Neuron (in vitro differentiated cells): ENCODE measurements around the gene NCOR1.
"Not testable (repeated sequence)": the region's sequence is repeated elsewhere in the genome, so short reads cannot be mapped to it uniquely, and the experiment has no call there.

ENCODE experiments used
- H2AFZ ChIP-seq: one replicate; pipeline ENCODE4 v1.6.1; 2013; ENCODE audit warnings: low read depth, mild to moderate bottlenecking, inconsistent platforms, low read length, moderate library complexity
- H3K27me3 ChIP-seq: one replicate; pipeline ENCODE4 v1.6.1; 2013; ENCODE audit warnings: low read length; ENCODE audit not compliant: insufficient read depth
- H3K36me3 ChIP-seq: one replicate; pipeline ENCODE4 v1.6.1; 2013; ENCODE audit warnings: low read length; ENCODE audit not compliant: insufficient read depth
- H3K4me1 ChIP-seq: one replicate; pipeline ENCODE4 v1.6.1; 2013; ENCODE audit warnings: low read length; ENCODE audit not compliant: insufficient read depth
- H3K4me3 ChIP-seq: 2 replicates; pipeline ENCODE4 v1.5.1; 2013; ENCODE audit warnings: mild to moderate bottlenecking, low read length, moderate library complexity
- H3K9me3 ChIP-seq: one replicate; pipeline ENCODE4 v1.6.1; 2013; ENCODE audit warnings: low read length

The NCOR1 gene

DNA sequence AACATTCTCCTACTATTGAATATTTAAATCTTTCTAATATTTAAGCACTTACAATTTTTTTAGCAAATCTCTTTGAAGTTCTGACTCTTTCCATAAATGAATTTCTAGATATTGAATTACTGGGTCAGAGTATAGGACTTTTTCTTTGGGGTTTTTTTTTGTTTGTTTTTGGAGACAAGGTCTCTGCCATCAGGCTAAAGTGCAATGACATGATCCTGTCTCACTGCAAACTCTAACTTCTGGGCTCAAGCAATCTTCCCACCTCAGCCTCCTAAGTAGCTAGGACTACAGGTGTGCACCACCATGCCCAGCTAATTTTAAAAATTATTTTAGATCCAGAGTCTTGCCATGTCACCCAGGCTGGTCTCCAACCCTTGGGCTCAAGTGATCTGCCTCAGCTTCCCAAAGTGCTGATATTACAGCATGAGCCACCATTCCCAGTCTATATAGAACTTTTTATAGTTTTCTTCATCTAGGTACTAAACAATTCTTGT lies 26.6 kb upstream of the NCOR1 start:
- no peaks in the 10 kb centered on the region for H3K4me1 ChIP-seq
- H2AFZ ChIP-seq = no peak overlapping the region
- H3K36me3 ChIP-seq = no peaks in the 10 kb centered on the region
- H3K9me3 ChIP-seq = no peaks in the 10 kb centered on the region
- no peaks in the 10 kb centered on the region for H3K27me3 ChIP-seq
- no peak overlapping the region for H3K4me3 ChIP-seq

DNA sequence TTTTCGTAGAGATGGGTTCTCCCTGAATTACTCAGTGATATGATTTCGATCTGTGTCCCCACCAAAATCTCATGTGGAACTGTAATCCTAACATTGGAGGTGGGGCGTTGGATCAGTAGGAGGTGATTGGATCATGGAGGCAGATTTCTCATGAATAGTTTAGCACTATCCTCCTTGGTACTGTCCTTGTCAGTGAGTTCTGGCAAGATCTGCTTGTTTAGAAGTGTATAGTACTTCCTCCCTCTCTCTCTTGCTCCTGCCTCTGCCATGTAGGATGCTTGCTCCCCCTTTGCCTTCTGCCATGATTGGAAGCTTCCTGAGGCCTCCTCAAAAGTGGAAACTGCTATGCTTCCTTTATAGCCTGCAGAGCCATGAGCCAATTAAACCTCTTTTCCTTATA lies 24.6 kb upstream of the NCOR1 start:
- no peaks in the 10 kb centered on the region for H3K27me3 ChIP-seq
- H3K4me3 ChIP-seq = no peak overlapping the region
- H2AFZ ChIP-seq = no peak overlapping the region
- no peaks in the 10 kb centered on the region for H3K9me3 ChIP-seq
- no peaks in the 10 kb centered on the region for H3K36me3 ChIP-seq
- no peaks in the 10 kb centered on the region for H3K4me1 ChIP-seq

DNA sequence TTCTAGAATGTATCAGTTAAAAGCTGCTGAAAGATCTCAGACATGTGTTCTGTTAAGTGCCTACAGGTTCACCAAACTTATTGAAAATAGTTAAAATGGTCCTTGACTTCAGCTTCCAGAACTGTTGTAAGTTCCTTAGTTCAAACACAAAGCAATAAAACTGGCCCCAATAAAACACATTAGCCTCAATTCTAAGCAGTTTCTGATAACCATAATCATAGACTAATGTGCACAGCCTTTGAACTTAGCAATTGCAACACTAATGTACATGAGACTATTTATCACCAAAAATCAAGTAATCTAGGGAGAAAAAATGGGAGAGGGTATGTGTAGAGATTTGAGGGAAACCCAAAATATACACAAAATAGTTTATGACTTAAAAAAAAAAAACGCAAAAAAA lies 17.1 kb upstream of the NCOR1 start:
- H2AFZ ChIP-seq = no peak overlapping the region
- no peaks in the 10 kb centered on the region for H3K27me3 ChIP-seq
- no peaks in the 10 kb centered on the region for H3K4me1 ChIP-seq
- H3K36me3 ChIP-seq = no peaks in the 10 kb centered on the region
- H3K9me3 ChIP-seq = no peaks in the 10 kb centered on the region
- no peak overlapping the region for H3K4me3 ChIP-seq

DNA sequence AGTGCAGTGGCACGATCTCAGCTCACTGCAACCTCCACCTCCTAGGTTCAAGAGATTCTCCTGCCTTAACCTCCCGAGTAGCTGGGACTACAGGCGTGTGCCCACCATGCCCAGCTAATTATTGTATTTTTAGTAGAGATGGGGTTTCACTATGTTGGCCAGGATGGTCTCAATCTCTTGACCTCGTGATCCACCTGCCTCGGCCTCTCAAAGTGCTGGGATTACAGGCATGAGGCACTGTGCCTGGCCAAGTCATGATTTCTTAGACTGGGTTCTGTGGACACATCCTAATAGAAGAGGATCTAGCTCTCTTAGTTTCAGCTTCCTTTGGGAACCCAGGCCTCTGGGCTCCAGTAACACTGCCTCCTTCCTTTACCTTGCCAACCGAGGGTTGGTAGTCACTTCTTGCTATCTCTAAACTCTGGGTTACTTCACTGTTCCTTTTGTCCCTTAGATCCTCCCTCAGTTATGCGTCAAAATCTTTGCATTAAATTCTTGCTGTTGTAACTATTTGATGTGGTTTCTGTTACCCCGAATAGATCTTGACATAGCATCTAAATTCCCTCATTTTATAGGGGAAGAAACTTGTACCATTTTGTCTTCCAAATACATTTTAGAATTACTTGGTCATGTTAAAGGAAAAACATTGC lies 14.7 kb upstream of the NCOR1 start:
- H3K4me1 ChIP-seq, H3K4me3 ChIP-seq, H3K9me3 ChIP-seq, H3K36me3 ChIP-seq, H2AFZ ChIP-seq, H3K27me3 ChIP-seq: not testable (repeated sequence)

DNA sequence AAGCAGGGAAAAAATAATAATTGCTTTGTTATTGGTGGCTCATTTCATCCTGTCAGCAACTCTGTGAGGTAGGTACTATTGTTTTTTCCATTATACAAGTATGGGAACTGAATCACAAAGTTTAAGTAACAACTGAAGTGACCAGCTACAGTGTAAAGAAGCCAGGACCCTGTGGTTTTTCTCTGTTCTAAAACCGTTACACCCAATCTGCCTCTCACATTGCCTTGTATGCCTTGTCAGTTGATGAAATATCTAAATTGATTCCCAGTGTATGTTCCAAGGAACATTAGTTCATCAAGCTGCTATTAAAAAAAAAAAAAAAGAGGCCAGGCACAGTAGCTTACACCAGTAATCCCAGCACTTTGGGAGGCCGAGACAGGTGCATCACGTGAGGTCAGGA lies 7.1 kb upstream of the NCOR1 start:
- peaks cover 3% of the 10 kb centered on the region for H3K36me3 ChIP-seq
- no peak overlapping the region for H3K4me3 ChIP-seq
- peaks cover 7% of the 10 kb centered on the region for H3K4me1 ChIP-seq
- no peak overlapping the region for H2AFZ ChIP-seq
- no peaks in the 10 kb centered on the region for H3K9me3 ChIP-seq
- H3K27me3 ChIP-seq = no peaks in the 10 kb centered on the region

DNA sequence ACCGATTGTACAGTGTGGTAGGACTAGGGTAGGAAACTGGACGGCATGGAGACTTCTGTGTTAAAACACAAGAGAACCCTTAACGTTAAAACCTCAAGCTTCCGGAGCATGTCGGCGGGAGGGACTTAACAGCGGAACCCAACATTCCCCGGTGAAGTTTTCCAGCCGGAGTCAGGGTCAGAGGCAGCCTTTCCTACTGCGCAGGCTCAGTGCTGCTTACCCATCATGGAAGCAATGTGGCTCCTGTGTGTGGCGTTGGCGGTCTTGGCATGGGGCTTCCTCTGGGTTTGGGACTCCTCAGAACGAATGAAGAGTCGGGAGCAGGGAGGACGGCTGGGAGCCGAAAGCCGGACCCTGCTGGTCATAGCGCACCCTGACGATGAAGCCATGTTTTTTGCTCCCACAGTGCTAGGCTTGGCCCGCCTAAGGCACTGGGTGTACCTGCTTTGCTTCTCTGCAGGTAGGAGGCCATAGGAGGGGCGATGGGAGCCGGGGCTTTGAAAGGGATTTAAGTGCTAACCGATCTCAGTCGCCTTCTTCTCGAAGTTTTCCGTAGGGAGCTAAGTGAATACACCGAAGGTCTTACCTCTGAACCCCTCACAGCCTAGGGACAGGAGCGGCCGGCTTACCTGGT lies 1.8 kb upstream of the NCOR1 start, which contains the start of gene PIGL:
TSS of gene PIGL (plus strand) at position 209 of the 634 bp plus-strand sequence. CDS start at position 226, 17 bp downstream.
- Histone ChIP-seq H2AFZ (peak within 1 kb of the TSS; percentile 21), H3K4me3 (peak within 1 kb of the TSS; percentile 93), H3K27me3 (no peaks in the 10 kb centered on the region), H3K9me3 (no peaks in the 10 kb centered on the region), H3K4me1 (peaks cover 19% of the 10 kb centered on the region), H3K36me3 (no peaks in the 10 kb centered on the region)

DNA sequence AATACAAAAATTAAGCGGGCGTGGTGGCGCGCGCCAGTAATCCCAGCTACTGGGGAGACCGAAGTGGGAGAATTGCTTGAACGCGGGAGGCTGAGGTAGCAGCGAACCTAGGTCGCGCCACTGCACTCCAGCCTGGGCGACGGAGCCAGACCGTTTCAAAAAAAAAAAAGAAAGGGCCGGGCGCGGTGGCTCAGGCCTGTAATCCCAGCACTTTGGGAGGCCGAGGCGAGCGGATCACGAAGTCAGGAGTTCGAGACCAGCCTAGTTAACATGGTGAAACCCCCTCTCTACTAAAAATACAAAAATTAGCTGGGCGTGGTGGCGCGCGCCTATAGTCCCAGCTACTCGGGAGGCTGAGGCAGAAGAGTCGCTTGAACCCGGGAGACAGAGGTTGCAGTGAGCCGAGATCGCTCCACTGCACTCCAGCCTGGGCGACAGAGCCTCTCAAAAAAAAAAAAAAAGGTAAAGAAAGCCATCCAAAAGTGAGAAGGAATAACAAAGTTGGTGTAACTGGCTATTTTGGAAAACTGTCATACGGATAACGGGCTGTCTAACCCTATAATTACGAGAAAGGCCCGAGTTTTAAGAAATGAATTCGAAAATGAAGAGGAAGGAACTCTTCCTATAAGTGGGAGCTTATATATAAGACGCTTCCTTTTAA lies 1.1 kb upstream of the NCOR1 start:
- H3K4me3 ChIP-seq = peak overlapping the region; percentile 93

DNA sequence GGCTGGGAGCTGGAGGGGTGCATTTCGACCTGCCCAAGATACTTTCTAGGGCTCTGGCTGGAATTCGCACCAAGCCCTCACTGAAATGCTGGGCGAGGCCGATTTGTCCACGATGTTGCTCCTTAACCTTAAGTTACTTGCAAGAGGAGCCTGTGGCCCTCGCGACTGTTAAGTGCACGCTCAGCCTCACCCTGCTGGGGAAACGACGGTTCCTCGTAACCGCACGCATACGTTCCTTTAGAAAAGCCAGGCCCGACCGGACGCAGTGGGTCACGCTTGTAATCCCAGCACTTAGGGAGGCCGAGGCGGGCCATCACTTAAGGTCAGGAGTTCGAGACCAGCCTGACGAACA lies 607 bp upstream of the NCOR1 start:
- Histone ChIP-seq H3K9me3 (no peaks in the 10 kb centered on the region), H3K27me3 (no peaks in the 10 kb centered on the region), H3K36me3 (no peaks in the 10 kb centered on the region), H3K4me3 (peak overlapping the region; percentile 93), H2AFZ (peak overlapping the region; percentile 21), H3K4me1 (peaks cover 19% of the 10 kb centered on the region)

More for the DNA sequence above, 1.1 kb upstream of the NCOR1 start:
- not testable (repeated sequence) for H3K36me3 ChIP-seq, H3K9me3 ChIP-seq, H3K27me3 ChIP-seq
- peak overlapping the region; percentile 21 for H2AFZ ChIP-seq
- H3K4me1 ChIP-seq = peaks cover 19% of the 10 kb centered on the region

DNA sequence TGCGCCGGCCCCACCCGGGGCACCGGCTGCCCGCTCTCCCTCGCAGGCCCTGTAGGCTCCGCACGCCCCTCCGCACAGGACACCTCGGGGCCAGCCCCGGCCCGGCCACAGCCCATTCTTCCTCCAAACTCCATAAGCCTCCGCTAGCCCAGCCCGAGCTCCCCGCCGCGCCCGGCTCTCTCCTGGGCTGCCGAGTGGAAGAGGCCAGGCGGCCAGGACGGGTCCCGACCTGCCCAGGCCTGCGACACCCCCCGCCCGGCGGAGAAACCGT lies 397 bp downstream of the NCOR1 start:
- Histone ChIP-seq H3K4me3 (peak overlapping the region; percentile 93), H3K27me3 (no peaks in the 10 kb centered on the region), H3K36me3 (no peaks in the 10 kb centered on the region), H3K9me3 (no peaks in the 10 kb centered on the region), H3K4me1 (peaks cover 19% of the 10 kb centered on the region), H2AFZ (peak overlapping the region; percentile 21)

DNA sequence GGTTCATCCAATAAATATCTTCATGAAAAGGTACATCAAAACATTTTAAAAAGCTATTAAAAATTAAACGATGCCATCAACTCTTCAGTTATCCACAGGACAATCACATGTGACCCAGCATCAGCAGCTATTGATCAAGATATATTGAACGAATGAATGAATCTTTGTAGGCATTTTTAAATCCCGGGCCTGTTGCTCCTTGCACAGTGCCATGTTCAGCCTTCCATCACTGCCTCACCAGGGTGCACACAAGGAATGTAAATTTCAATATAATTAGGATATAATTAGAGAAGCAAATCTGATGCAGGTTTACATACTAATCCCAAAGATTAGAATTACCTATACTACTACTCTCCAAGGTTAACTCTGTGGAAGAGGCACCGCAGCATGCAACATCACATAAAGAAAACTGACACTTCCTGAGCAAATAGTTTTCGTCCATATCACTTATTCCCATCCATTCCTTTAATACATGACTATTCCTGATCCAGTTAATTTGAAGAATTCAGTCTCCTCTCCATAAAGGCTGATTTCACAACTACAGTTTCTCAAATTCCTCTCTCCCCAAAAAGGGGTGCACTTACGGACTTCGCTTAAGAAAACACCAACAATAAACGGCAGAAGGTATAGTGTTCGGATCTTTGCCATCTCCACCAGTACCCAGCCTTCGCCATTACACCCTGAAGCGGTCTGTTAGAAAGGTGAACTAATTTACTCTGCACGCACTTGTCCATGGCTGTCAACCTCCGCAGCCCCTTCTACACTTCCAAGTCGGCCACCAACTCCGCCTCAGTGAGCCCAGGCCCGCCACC lies 938 bp downstream of the NCOR1 start:
- Histone ChIP-seq H3K9me3 (no peaks in the 10 kb centered on the region), H2AFZ (no peak overlapping the region), H3K4me1 (peaks cover 19% of the 10 kb centered on the region), H3K4me3 (peak overlapping the region; percentile 93), H3K36me3 (no peaks in the 10 kb centered on the region), H3K27me3 (no peaks in the 10 kb centered on the region)

DNA sequence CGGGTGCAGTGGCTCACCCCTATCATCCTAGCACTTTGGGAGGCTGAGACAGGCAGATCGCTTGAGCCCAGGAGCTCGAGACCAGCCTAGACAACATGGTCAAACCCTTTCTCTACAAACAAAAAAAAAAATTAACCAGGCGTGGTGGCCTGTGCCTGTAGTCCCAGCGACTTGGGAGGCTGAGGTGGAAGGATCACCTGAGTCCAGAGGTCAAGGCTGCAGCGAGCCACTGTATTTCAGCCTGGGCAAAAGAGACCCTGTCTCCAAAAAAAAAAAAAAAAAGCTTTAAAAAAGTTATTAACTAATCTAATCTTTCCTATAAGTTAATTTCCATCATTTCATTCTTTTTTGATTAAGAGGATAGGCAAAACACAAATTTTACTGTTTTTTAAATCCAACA lies 2.5 kb downstream of the NCOR1 start:
- Histone ChIP-seq H3K4me1 (peaks cover 14% of the 10 kb centered on the region), H2AFZ (no peak overlapping the region), H3K27me3 (no peaks in the 10 kb centered on the region), H3K9me3 (peaks cover 2% of the 10 kb centered on the region), H3K4me3 (no peak overlapping the region), H3K36me3 (no peaks in the 10 kb centered on the region)

DNA sequence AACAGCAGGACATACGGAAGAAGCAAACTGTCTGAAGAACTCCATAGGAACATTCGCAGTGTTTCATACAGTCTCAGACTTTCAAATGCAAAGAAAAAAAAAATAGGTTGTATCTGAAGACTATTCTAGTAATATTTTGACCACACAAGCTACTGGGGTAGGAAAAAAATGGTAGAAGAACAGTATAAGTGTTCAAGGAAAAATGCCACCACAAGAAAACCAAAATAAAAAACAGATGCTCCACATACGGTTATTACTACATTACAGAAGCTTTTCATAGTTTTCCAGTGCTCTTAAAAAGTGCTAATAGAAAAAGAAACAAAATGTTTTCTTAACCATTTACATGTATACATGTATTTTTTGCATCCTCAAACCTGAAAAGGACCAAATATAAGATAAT lies 3.7 kb downstream of the NCOR1 start:
- Histone ChIP-seq H2AFZ (no peak overlapping the region), H3K36me3 (no peaks in the 10 kb centered on the region), H3K9me3 (peaks cover 2% of the 10 kb centered on the region), H3K27me3 (no peaks in the 10 kb centered on the region), H3K4me3 (no peak overlapping the region), H3K4me1 (peaks cover 11% of the 10 kb centered on the region)

DNA sequence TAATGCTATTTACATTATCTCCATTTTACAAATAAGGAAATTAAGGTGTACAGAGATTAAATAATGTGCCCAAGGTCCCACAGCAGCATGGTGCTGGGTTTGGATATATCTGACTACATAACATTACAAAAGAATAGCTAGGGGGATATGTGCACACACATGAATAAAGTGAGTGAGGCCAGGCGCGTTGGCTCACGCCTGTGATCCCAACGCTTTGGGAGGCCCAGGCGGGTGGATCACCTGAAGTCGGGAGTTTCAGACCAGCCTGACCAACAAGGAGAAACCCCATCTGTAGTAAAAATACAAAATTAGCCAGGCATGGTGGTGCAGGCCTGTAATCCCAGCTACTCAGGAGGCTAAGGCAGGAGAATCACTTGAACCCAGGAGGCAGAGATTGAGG lies 10.6 kb downstream of the NCOR1 start:
- not testable (repeated sequence) for H3K4me1 ChIP-seq, H2AFZ ChIP-seq, H3K4me3 ChIP-seq, H3K27me3 ChIP-seq, H3K36me3 ChIP-seq, H3K9me3 ChIP-seq
